Body of pancreas (tissue), 4 donors: Measurements from ENCODE around the gene ABCB8. TPM values are rescaled to one million over a fixed set of nuclear protein-coding genes. Genes with fewer than 3 reads are reported as not detected.

ENCODE experiments used
- ATAC-seq: fragments of 150-250 bp; one replicate; pipeline ENCODE4 v1.9.1; 2016
- DNase-seq, 4 donors: peaks; one replicate each; pipeline ENCODE4 v3.0.0-alpha.2; 2019
- H3K27ac ChIP-seq, 4 donors: fragments of 200-600 bp; sonication (generic); 1 replicate in 3 of 4; 2 replicates in 1 of 4; pipeline versions ENCODE4 v1.5.1 to v1.6.1; 2016 to 2019; ENCODE audit warnings: mild to moderate bottlenecking in 1 of 4, mixed read lengths in 1 of 4, moderate library complexity in 1 of 4
- H3K27me3 ChIP-seq, 2 donors: fragments of 200-600 bp; sonication (generic); one replicate each; pipeline ENCODE4 v1.6.0; 2016; ENCODE audit warnings: mild to moderate bottlenecking in 1 of 2
- H3K36me3 ChIP-seq, 2 donors: fragments of 200-600 bp; sonication (generic); replicated peaks in 1 of 2; 2 replicates each; pipeline ENCODE4 v1.5.1; 2016; ENCODE audit warnings: low read depth in 2 of 2; ENCODE audit not compliant: insufficient read depth in 1 of 2
- H3K4me1 ChIP-seq: fragments of 200-600 bp; sonication (generic); one replicate; pipeline ENCODE4 v1.6.0; 2016
- H3K4me3 ChIP-seq, 2 donors: fragments of 200-600 bp; sonication (generic); 1 replicate in 1 of 2; 2 replicates in 1 of 2; pipeline ENCODE4 v1.5.1; 2016 to 2019
- H3K9me3 ChIP-seq, 3 donors: fragments of 200-600 bp; sonication (generic); 1 replicate in 2 of 3; 2 replicates in 1 of 3; pipeline ENCODE4 v1.5.1; 2016
- POLR2A ChIP-seq, 3 donors: fragments of 450-650 bp; IDR thresholded peaks; one replicate each; pipeline ENCODE4 v1.6.1; 2016; ENCODE audit warnings: antibody characterized with exemption in 3 of 3, mild to moderate bottlenecking in 2 of 3
- WGBS, 2 donors: methylation state at CpG; one replicate each; pipeline ENCODE4 v1.1.5; 2017; 5-methylcytosine and 5-hydroxymethylcytosine counted together
- intact Hi-C: fragments of 100-400 bp; cut with DNase I; formaldehyde crosslinking; loops from one replicate; pipeline ENCODE4 v1.15.1; 2023
- total RNA-seq, 2 donors: library from RNA; depleted of rRNA; stranded (reverse); fragments of >200 nt; gene quantifications; one replicate each; pipeline ENCODE4 v1.1.0, GENCODE V29; 2016
- TF ChIP-seq, protein P1 (sequence below), 7 experiments: fragments of 450-650 bp in 4 of 7; fragments of 200-600 bp in 3 of 7; sonication (generic) in 3 of 7; IDR thresholded peaks; one replicate each; pipeline ENCODE4 v1.5.1; 2016 to 2019; ENCODE audit warnings: antibody characterized with exemption in 7 of 7

Gene ABCB8
- total RNA-seq, 2 donors from 2014 or later: 8.8 to 39.6 TPM

DNA sequence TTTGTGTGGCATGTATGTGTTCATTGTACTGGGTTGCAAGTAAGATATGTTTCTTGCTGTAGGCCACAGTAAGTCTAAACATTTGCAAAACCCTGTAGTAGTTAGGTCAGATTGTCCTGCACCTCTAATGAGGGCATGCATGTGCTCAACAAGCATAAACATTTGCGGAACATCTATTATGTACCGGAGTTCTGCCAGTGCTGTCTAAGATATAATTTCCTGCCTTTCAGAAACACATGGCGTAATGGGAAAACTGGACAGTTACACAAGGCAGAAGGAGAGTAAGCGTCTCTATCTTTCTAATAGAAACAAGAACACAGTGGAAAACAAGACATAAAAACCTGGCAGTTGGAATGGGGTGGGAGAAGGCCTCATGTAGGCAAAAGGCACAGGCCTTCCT, 2.8 kb downstream of the ABCB8 start:
- no peak for DNase-seq
- H3K27ac ChIP-seq: no peak overlapping the region

DNA sequence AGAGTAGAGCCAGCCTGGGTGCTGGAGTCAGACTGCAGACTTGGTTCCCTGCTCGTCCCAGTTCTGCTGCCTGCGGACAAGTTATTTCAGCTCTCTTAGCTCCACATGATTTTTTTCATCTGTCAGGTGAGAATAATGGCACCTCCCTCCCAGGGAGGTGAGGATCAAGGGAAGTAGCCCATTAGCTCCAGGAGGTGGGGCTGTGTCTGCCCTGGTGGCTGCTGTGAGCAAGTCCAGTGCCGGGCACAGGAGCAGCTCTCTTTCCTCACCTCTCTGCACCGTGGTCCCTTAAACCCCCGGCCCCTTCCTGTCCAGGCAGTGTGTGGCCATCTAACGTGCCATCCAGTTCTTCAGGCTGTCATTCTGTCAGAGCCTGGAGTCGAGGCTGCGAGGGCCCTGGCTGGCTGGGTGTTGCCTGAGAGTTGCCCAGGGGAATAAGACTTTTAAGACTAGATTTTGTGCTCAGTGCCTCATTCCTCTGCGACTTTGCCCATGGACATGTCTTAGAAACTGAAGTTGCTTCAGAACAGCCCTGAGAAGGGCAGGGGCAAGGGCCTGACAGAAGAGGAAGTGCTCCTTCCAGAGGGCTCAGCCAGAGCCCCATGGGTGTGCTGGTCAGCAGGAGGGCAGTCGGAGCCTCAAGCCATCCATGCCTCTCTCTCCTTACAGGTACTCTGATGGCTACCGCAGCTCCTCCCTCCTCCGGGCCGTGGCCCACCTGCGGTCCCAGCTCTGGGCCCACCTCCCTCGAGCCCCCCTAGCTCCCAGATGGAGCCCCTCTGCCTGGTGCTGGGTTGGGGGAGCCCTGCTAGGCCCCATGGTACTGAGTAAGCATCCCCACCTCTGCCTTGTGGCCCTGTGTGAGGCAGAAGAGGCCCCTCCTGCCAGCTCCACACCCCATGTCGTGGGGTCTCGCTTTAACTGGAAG, 5.0 kb downstream of the ABCB8 start:
- intact Hi-C loops: loop anchor here (5.0 kb wide), 1 partner anchor 74 kb away; no protein-coding TSS in a partner anchor
- H3K4me1 ChIP-seq: peaks cover 5% of the 10 kb centered on the region
- DNase-seq: no peak
- no peak for ATAC-seq
- H3K36me3 ChIP-seq: peaks cover 0 to 13% of the 10 kb centered on the region in 2 donors
- TF ChIP-seq, protein P1, sequence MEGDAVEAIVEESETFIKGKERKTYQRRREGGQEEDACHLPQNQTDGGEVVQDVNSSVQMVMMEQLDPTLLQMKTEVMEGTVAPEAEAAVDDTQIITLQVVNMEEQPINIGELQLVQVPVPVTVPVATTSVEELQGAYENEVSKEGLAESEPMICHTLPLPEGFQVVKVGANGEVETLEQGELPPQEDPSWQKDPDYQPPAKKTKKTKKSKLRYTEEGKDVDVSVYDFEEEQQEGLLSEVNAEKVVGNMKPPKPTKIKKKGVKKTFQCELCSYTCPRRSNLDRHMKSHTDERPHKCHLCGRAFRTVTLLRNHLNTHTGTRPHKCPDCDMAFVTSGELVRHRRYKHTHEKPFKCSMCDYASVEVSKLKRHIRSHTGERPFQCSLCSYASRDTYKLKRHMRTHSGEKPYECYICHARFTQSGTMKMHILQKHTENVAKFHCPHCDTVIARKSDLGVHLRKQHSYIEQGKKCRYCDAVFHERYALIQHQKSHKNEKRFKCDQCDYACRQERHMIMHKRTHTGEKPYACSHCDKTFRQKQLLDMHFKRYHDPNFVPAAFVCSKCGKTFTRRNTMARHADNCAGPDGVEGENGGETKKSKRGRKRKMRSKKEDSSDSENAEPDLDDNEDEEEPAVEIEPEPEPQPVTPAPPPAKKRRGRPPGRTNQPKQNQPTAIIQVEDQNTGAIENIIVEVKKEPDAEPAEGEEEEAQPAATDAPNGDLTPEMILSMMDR (IDR thresholded peaks at IDR 0.05): no peak
- TF ChIP-seq POLR2A (IDR thresholded peaks at IDR 0.05): no peak
- H3K4me3 ChIP-seq: no peak overlapping the region
- H3K27ac ChIP-seq: no peak overlapping the region
- WGBS, 2 donors: 77 to 90% methylated on average over 6 to 17 of the region's 17 CpGs
- H3K9me3 ChIP-seq: no peaks in the 10 kb centered on the region
- H3K27me3 ChIP-seq: no peaks in the 10 kb centered on the region

More for the DNA sequence above, 2.8 kb downstream of the ABCB8 start:
- peaks cover 0 to 8% of the 10 kb centered on the region in 2 donors for H3K36me3 ChIP-seq
- H3K27me3 ChIP-seq: no peaks in the 10 kb centered on the region
- H3K4me3 ChIP-seq: no peak overlapping the region
- no peak for ATAC-seq
- intact Hi-C loops: loop anchor here (5.0 kb wide), 1 partner anchor 76 kb away; no protein-coding TSS in a partner anchor
- WGBS, 2 donors: 89 to 95% methylated on average over 4 of the region's 4 CpGs
- no peaks in the 10 kb centered on the region for H3K9me3 ChIP-seq
- H3K4me1 ChIP-seq: peaks cover 5% of the 10 kb centered on the region
- TF ChIP-seq POLR2A (IDR thresholded peaks at IDR 0.05): no peak
- TF ChIP-seq, protein P1 (IDR thresholded peaks at IDR 0.05): no peak

DNA sequence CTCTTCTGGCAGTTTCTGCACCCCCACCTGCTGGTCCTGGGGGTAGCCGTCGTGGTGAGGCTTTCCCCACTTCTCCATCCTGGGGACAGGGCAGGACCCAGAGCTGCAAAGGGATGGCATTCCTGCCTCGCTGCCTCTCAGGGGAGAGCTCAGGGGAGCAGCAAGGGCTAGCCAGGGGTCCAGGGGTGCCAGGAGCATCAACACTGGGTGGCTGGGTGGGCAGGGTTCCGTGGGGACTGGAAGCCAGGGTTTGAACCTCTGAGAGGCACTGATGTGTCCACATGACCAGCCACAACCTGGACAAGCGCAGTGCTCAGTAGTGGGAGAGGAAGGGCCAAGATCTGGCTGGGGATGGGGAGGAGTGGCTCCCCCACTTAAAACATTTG, 5.6 kb downstream of the ABCB8 start:
- peaks cover 3% of the 10 kb centered on the region for H3K4me1 ChIP-seq
- H3K4me3 ChIP-seq: no peak overlapping the region
- DNase-seq (no peak), ATAC-seq (no peak)
- intact Hi-C loops: loop anchor here (5.0 kb wide), 1 partner anchor 73 kb away; no protein-coding TSS in a partner anchor
- no peak overlapping the region for H3K27ac ChIP-seq
- no peak for TF ChIP-seq POLR2A (IDR thresholded peaks at IDR 0.05)
- TF ChIP-seq, protein P1 (IDR thresholded peaks at IDR 0.05): no peak
- H3K9me3 ChIP-seq: no peaks in the 10 kb centered on the region
- 93% methylated on average over 3 to 5 of the region's 5 CpGs for WGBS, 2 donors
- no peaks in the 10 kb centered on the region for H3K27me3 ChIP-seq
- H3K36me3 ChIP-seq: peaks cover 0 to 13% of the 10 kb centered on the region in 2 donors

DNA sequence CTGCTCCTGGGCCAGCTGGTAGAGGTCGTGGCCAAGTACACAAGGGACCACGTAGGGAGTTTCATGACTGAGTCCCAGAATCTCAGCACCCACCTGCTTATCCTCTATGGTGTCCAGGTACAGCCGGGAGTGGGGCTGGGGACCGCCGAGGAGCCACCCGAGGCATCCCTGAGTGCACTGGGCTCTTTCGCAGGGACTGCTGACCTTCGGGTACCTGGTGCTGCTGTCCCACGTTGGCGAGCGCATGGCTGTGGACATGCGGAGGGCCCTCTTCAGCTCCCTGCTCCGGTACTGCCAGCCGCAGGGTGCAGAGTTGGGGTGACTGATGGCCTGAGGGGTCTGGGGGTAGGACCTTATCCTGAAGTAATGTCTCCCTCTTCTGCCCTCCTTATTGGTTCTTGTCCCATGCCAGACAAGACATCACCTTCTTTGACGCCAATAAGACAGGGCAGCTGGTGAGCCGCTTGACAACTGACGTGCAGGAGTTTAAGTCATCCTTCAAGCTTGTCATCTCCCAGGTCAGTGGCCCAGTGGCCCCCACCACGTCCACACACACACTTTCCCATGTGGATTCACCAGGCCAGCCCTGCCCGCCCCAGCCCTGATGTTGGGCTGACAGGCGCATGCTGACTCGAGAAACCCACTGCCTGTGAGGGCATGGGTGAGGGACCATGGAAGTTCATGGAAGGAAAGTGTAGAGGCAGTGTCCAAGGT, 6.2 kb downstream of the ABCB8 start:
- no peaks in the 10 kb centered on the region for H3K9me3 ChIP-seq
- no peak for TF ChIP-seq POLR2A (IDR thresholded peaks at IDR 0.05)
- TF ChIP-seq, protein P1 (IDR thresholded peaks at IDR 0.05): no peak
- DNase-seq: no peak
- 87 to 91% methylated on average over 7 to 21 of the region's 21 CpGs for WGBS, 2 donors
- H3K27me3 ChIP-seq: no peaks in the 10 kb centered on the region
- no peak overlapping the region for H3K4me3 ChIP-seq
- no peak overlapping the region for H3K27ac ChIP-seq
- peaks cover 0 to 13% of the 10 kb centered on the region in 2 donors for H3K36me3 ChIP-seq
- intact Hi-C loops: loop anchor here (5.0 kb wide), 1 partner anchor 73 kb away; no protein-coding TSS in a partner anchor
- ATAC-seq: no peak
- no peaks in the 10 kb centered on the region for H3K4me1 ChIP-seq
